Aorta (tissue), 5 donors: ENCODE results near the gene FAHD2B. TPM values are rescaled to one million over a fixed set of nuclear protein-coding genes. Genes with fewer than 3 reads are reported as not detected.
"Not testable (repeated sequence)": the region's sequence is repeated elsewhere in the genome, so short reads cannot be mapped to it uniquely, and the experiment has no call there.

ENCODE experiments used
- ATAC-seq: fragments of 200-7000 bp; cut with Tn5 transposase; one replicate; pipeline ENCODE4 v1.9.1; 2022; ENCODE audit warnings: moderate library complexity; ENCODE audit not compliant: low FRiP score
- DNase-seq, 2 donors: peaks; one replicate each; pipeline ENCODE4 v3.0.0-alpha.2; 2020
- H3K27ac ChIP-seq, 2 donors: one replicate each; pipeline ENCODE4 v1.5.1; 2013; ENCODE audit warnings: low read length in 2 of 2, mild to moderate bottlenecking in 2 of 2, moderate library complexity in 2 of 2, control low read depth in 1 of 2, inconsistent platforms in 1 of 2, low read depth in 1 of 2
- H3K27me3 ChIP-seq, 2 donors: one replicate each; pipeline ENCODE4 v1.6.1; 2013; ENCODE audit warnings: control low read depth in 1 of 2, low read length in 1 of 2, mild to moderate bottlenecking in 1 of 2, moderate library complexity in 1 of 2; ENCODE audit not compliant: insufficient read depth in 2 of 2, control insufficient read depth in 1 of 2
- H3K36me3 ChIP-seq, 2 donors: one replicate each; pipeline ENCODE4 v1.6.1; 2013; ENCODE audit warnings: control low read depth in 1 of 2, low read length in 1 of 2, mild to moderate bottlenecking in 1 of 2; ENCODE audit not compliant: insufficient read depth in 2 of 2, control insufficient read depth in 1 of 2
- H3K4me1 ChIP-seq, 2 donors: one replicate each; pipeline ENCODE4 v1.6.1; 2013; ENCODE audit warnings: low read length in 2 of 2, control low read depth in 1 of 2, mild to moderate bottlenecking in 1 of 2, moderate library complexity in 1 of 2; ENCODE audit not compliant: insufficient read depth in 2 of 2, control insufficient read depth in 1 of 2
- H3K4me3 ChIP-seq, 2 donors: one replicate each; pipeline ENCODE4 v1.5.1; 2013; ENCODE audit warnings: low read length in 2 of 2, control low read depth in 1 of 2, mild to moderate bottlenecking in 1 of 2
- H3K9me3 ChIP-seq: one replicate; pipeline ENCODE4 v1.6.1; 2013; ENCODE audit warnings: mild to moderate bottlenecking, low read length; ENCODE audit not compliant: control insufficient read depth
- WGBS, 2 donors: extraction: QIAGEN DNeasy Blood & Tissue Kit; methylation state at CpG; one replicate each; pipeline ENCODE4 v1.1.7; 2013; 5-methylcytosine and 5-hydroxymethylcytosine counted together
- intact Hi-C, 2 donors: fragments of 100-400 bp; cut with DNase I; formaldehyde crosslinking; loops; one replicate each; pipeline versions ENCODE4 v1.14.2 to v1.15.0; 2022
- polyA plus RNA-seq, 2 donors: library from polyadenylated mRNA; stranded (reverse); fragments of 200-250 nt; gene quantifications; one replicate each; pipeline ENCODE4 v1.2.3, GENCODE V29; 2013
- total RNA-seq, 2 donors: library from RNA; stranded (reverse); fragmentation: NEBNext Ultra II Directional; extraction: Animal tissue kit (Norgen Biotek cat#: 25700); gene quantifications; one replicate each; pipeline ENCODE4 v1.2.1, GENCODE V29; 2021
- donor health status: healthy with polysubstance abuse.
- donor health status: Bipolar disorder and iron deficiency.
- donor health status: DM: no; HTN: no; CAD: no.
- donor health status: DM: no; HTN: no; CAD: no.
- donor health status: DM: yes; HTN: yes; CAD: no.

Gene FAHD2B
- total and polyA plus RNA-seq, 4 donors, result 12.0 to 20.0 (median 13.9) TPM

GRCh38 chr2:97050032-97050431, 44.6 kb downstream of the FAHD2B start:
- H3K4me1 ChIP-seq, DNase-seq, H3K27me3 ChIP-seq, H3K4me3 ChIP-seq, H3K9me3 ChIP-seq, H3K27ac ChIP-seq, intact Hi-C loops, H3K36me3 ChIP-seq, ATAC-seq: not testable (repeated sequence)
- 76 to 84% methylated on average over 2 of the region's 2 CpGs for WGBS, 2 donors

- H3K9me3 ChIP-seq, result not testable (repeated sequence)
- WGBS, 2 donors, result 76% methylated on average over 7 of the region's 7 CpGs
Observed at GRCh38 chr2:97048448-97048847, 46.2 kb downstream of the FAHD2B start.

GRCh38 chr2:97046676-97047075, 48.0 kb downstream of the FAHD2B start:
- 74 to 81% methylated on average over 3 of the region's 3 CpGs for WGBS, 2 donors
- intact Hi-C loops, DNase-seq, H3K9me3 ChIP-seq, H3K4me3 ChIP-seq, H3K27ac ChIP-seq, ATAC-seq, H3K36me3 ChIP-seq, H3K27me3 ChIP-seq, H3K4me1 ChIP-seq: not testable (repeated sequence)

More at GRCh38 chr2:97048448-97048847, 46.2 kb downstream of the FAHD2B start:
- H3K36me3 ChIP-seq, H3K4me3 ChIP-seq, intact Hi-C loops, ATAC-seq, DNase-seq, H3K27me3 ChIP-seq, H3K27ac ChIP-seq, H3K4me1 ChIP-seq: not testable (repeated sequence)

GRCh38 chr2:97045895-97046499, 48.7 kb downstream of the FAHD2B start:
- H3K4me3 ChIP-seq, intact Hi-C loops, H3K4me1 ChIP-seq, H3K36me3 ChIP-seq, DNase-seq, H3K27ac ChIP-seq, ATAC-seq, H3K9me3 ChIP-seq, H3K27me3 ChIP-seq: not testable (repeated sequence)
- 58 to 68% methylated on average over 3 of the region's 3 CpGs for WGBS, 2 donors

Other genes with a start within 250 kb of the FAHD2B start
- gene ANKRD39, start 236.9 kb downstream of the FAHD2B start, total RNA-seq, result 10 to 100 TPM in 1 of 2 donors, 1 to 10 TPM in 1; 10.0 to 12.7 TPM
- 10 to 100 TPM; 14.0 to 20.5 TPM for gene ANKRD39, start 236.9 kb downstream of the FAHD2B start, polyA plus RNA-seq
- gene SEMA4C, start 224.8 kb downstream of the FAHD2B start, total RNA-seq, result 10 to 100 TPM; 49.6 to 55.6 TPM
- gene SEMA4C, start 224.8 kb downstream of the FAHD2B start, polyA plus RNA-seq, result 10 to 100 TPM in 1 of 2 donors, 1 to 10 TPM in 1; 6.1 to 38.8 TPM
- 1 to 10 TPM in 1 of 2 donors, under 1 TPM in 1; 0.75 to 1.2 TPM for gene FAM178B, start 108.3 kb downstream of the FAHD2B start, total RNA-seq
- gene FAM178B, start 108.3 kb downstream of the FAHD2B start, polyA plus RNA-seq, result 1 to 10 TPM; 3.4 to 5.9 TPM
- 10 to 100 TPM; 37.2 to 62.6 TPM for gene ANKRD36, start 18.3 kb upstream of the FAHD2B start, total RNA-seq
- 1 to 10 TPM; 1.8 to 8.4 TPM for gene ANKRD36, start 18.3 kb upstream of the FAHD2B start, polyA plus RNA-seq